Upper lobe of left lung (tissue), 4 donors: ENCODE data around the gene SPRED2.

ENCODE experiments used
- POLR2A ChIP-seq, 4 donors: fragments of 450-650 bp; IDR thresholded peaks; one replicate each; pipeline ENCODE4 v1.5.1; 2016 to 2017; ENCODE audit warnings: antibody characterized with exemption in 4 of 4, mild to moderate bottlenecking in 2 of 4
- TF ChIP-seq, protein P1 (sequence below), 6 experiments: fragments of 450-650 bp in 4 of 6; fragments of 200-600 bp in 2 of 6; sonication (generic) in 2 of 6; IDR thresholded peaks; one replicate each; pipeline ENCODE4 v1.5.1; 2016 to 2019; ENCODE audit warnings: antibody characterized with exemption in 6 of 6

DNA sequence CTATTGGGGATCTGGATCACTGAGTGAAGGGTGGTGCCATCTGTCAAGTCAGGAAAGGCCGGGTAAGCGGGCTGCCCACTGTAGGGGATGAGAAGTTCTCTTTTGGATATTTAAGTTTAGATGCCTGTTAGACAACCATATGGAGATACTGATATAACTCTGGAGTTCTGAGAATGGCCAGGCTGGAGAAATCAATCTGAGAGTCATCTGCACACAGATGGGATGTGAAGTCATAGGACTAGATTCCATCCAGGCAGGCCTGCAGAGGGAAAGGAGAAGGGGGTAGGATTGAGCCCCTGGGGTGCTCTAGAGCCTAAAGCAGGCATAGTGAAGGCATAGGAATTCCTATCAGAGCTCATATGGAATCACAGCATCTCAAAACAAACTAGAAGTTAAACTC, 30.1 kb downstream of the SPRED2 start:
- TF ChIP-seq, protein P1, sequence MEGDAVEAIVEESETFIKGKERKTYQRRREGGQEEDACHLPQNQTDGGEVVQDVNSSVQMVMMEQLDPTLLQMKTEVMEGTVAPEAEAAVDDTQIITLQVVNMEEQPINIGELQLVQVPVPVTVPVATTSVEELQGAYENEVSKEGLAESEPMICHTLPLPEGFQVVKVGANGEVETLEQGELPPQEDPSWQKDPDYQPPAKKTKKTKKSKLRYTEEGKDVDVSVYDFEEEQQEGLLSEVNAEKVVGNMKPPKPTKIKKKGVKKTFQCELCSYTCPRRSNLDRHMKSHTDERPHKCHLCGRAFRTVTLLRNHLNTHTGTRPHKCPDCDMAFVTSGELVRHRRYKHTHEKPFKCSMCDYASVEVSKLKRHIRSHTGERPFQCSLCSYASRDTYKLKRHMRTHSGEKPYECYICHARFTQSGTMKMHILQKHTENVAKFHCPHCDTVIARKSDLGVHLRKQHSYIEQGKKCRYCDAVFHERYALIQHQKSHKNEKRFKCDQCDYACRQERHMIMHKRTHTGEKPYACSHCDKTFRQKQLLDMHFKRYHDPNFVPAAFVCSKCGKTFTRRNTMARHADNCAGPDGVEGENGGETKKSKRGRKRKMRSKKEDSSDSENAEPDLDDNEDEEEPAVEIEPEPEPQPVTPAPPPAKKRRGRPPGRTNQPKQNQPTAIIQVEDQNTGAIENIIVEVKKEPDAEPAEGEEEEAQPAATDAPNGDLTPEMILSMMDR (IDR thresholded peaks at IDR 0.05): no peak
- TF ChIP-seq POLR2A (IDR thresholded peaks at IDR 0.05): no peak
